Psoas muscle (tissue), 8 donors: Measurements from ENCODE around the gene SLC12A8. TPM values are rescaled to one million over a fixed set of nuclear protein-coding genes. Genes with fewer than 3 reads are reported as not detected.

Experiments
- ATAC-seq, 4 donors: fragments of 200-7000 bp; cut with Tn5 transposase; one replicate each; pipeline ENCODE4 v1.9.1; 2020; ENCODE audit warnings: moderate library complexity in 3 of 4, mild to moderate bottlenecking in 2 of 4
- DNase-seq, 2 donors: peaks; one replicate each; pipeline ENCODE4 v3.0.0-alpha.2; 2020
- H3K27ac ChIP-seq: fragments of 200-600 bp; one replicate; pipeline ENCODE4 v1.8.0; 2022
- H3K27me3 ChIP-seq, 3 donors: fragments of 200-600 bp in 1 of 3; one replicate each; pipeline versions ENCODE4 v1.6.1 to v1.8.0; 2013 to 2022; ENCODE audit warnings: low read length in 2 of 3, mild to moderate bottlenecking in 2 of 3, moderate library complexity in 1 of 3; ENCODE audit not compliant: insufficient read depth in 3 of 3
- H3K36me3 ChIP-seq, 2 donors: fragments of 200-600 bp in 1 of 2; one replicate each; pipeline versions ENCODE4 v1.6.1 to v1.8.0; 2013 to 2022; ENCODE audit warnings: low read depth in 1 of 2, mild to moderate bottlenecking in 1 of 2, moderate library complexity in 1 of 2; ENCODE audit not compliant: insufficient read depth in 1 of 2
- H3K4me1 ChIP-seq: fragments of 200-600 bp; one replicate; pipeline ENCODE4 v1.8.0; 2022
- H3K4me3 ChIP-seq: fragments of 200-600 bp; one replicate; pipeline ENCODE4 v1.8.0; 2022; ENCODE audit warnings: mild to moderate bottlenecking
- H3K9me3 ChIP-seq: fragments of 200-600 bp; one replicate; pipeline ENCODE4 v1.8.0; 2022
- CTCF ChIP-seq: fragments of 200-600 bp; IDR thresholded peaks from one replicate; pipeline ENCODE4 v1.8.0; 2022; ENCODE audit warnings: antibody characterized with exemption
- WGBS, 3 donors: extraction: QIAGEN DNeasy Blood & Tissue Kit; methylation state at CpG; one replicate each; pipeline versions ENCODE4 v1.1.6 to v1.1.7; 2013; 5-methylcytosine and 5-hydroxymethylcytosine counted together
- intact Hi-C, 2 donors: fragments of 100-400 bp; cut with DNase I; formaldehyde crosslinking; loops; one replicate each; pipeline versions ENCODE4 v1.11.0 to v1.14.2; 2022
- polyA plus RNA-seq, 3 donors: library from polyadenylated mRNA; stranded (reverse); fragments of 200-250 nt; gene quantifications; one replicate each; pipeline ENCODE4 v1.2.3, GENCODE V29; 2013
- total RNA-seq, 4 donors: library from RNA; stranded (reverse); fragmentation: NEBNext Ultra II Directional in 2 of 4; extraction: Animal tissue kit (Norgen Biotek cat#: 25700) in 2 of 4; gene quantifications; one replicate each; pipeline versions ENCODE4 v1.2.1 to v1.2.4, GENCODE V29; 2021 to 2023
- donor health status: healthy with polysubstance abuse.
- donor health status: DM: no; HTN: no; CAD: no; lungs with moderate emphysema.
- donor health status: Bipolar disorder and iron deficiency.
- donor health status: healthy.
- donor health status: DM: yes; HTN: yes; CAD: no.
- donor health status: DM: no; HTN: no; CAD: no.
- donor health status: DM: no; HTN: no; CAD: no.
- donor health status: DM: yes; HTN: yes; CAD: no.

The SLC12A8 gene
- total and polyA plus RNA-seq, 7 donors, result 0.06 to 0.93 (median 0.33) TPM; not detected in 1

GRCh38 chr3:125151442-125151817 is 61.1 kb downstream of the SLC12A8 start:
- peaks cover 0 to 3% (median 0%) of the 10 kb centered on the region in 3 donors for H3K27me3 ChIP-seq
- H3K4me1 ChIP-seq, result peaks cover 7% of the 10 kb centered on the region
- no peak overlapping the region for H3K27ac ChIP-seq
- H3K4me3 ChIP-seq, result no peak overlapping the region
- DNase-seq (no peak), ATAC-seq (no peak)
- no peaks in the 10 kb centered on the region for H3K9me3 ChIP-seq
- 61 to 75% (median 70%) methylated on average over 9 of the region's 9 CpGs for WGBS, 3 donors
- H3K36me3 ChIP-seq, result no peaks in the 10 kb centered on the region
- no peak for TF ChIP-seq CTCF
- intact Hi-C loops, result no loop called here

GRCh38 chr3:125150525-125151441 is 61.8 kb downstream of the SLC12A8 start:
- Histone ChIP-seq H3K27ac (no peak overlapping the region), H3K36me3 (no peaks in the 10 kb centered on the region), H3K27me3 (no peaks in the 10 kb centered on the region), H3K4me3 (no peak overlapping the region), H3K4me1 (peaks cover 7% of the 10 kb centered on the region), H3K9me3 (no peaks in the 10 kb centered on the region)
- intact Hi-C loops, result no loop called here
- WGBS, 3 donors, result 69 to 72% (median 71%) methylated on average over 14 of the region's 14 CpGs
- peak; percentile 33 for TF ChIP-seq CTCF
- ATAC-seq (peak in 1 of 4 donors; percentile 52), DNase-seq (no peak)

- no peaks in the 10 kb centered on the region for H3K36me3 ChIP-seq
- ATAC-seq (no peak), DNase-seq (no peak)
- H3K4me3 ChIP-seq, result no peak overlapping the region
- TF ChIP-seq CTCF, result no peak
- intact Hi-C loops, result no loop called here
- no peaks in the 10 kb centered on the region for H3K9me3 ChIP-seq
- H3K27ac ChIP-seq, result no peak overlapping the region
- H3K4me1 ChIP-seq, result peaks cover 7% of the 10 kb centered on the region
- no peaks in the 10 kb centered on the region for H3K27me3 ChIP-seq
These were observed 63.1 kb downstream of the SLC12A8 start for GRCh38 chr3:125149462-125149861.

- peaks cover 11% of the 10 kb centered on the region for H3K4me1 ChIP-seq
- no peak for TF ChIP-seq CTCF
- H3K27me3 ChIP-seq, result no peaks in the 10 kb centered on the region
- intact Hi-C loops, result no loop called here
- H3K36me3 ChIP-seq, result no peaks in the 10 kb centered on the region
- peak; percentile 44 to 63 (median 58) for ATAC-seq
- H3K4me3 ChIP-seq, result no peak overlapping the region
- no peaks in the 10 kb centered on the region for H3K9me3 ChIP-seq
- no peak overlapping the region for H3K27ac ChIP-seq
- 32 to 43% (median 37%) methylated on average over 17 of the region's 17 CpGs for whole genome bisulfite sequencing, 3 donors
- DNase-seq, result peak; percentile 61 to 74
These were observed 63.7 kb downstream of the SLC12A8 start for GRCh38 chr3:125148836-125149235.
